ENCODE results near the gene POLR3H.
"Not testable (repeated sequence)": the region's sequence is repeated elsewhere in the genome, so short reads cannot be mapped to it uniquely, and the experiment has no call there.

The POLR3H gene

DNA sequence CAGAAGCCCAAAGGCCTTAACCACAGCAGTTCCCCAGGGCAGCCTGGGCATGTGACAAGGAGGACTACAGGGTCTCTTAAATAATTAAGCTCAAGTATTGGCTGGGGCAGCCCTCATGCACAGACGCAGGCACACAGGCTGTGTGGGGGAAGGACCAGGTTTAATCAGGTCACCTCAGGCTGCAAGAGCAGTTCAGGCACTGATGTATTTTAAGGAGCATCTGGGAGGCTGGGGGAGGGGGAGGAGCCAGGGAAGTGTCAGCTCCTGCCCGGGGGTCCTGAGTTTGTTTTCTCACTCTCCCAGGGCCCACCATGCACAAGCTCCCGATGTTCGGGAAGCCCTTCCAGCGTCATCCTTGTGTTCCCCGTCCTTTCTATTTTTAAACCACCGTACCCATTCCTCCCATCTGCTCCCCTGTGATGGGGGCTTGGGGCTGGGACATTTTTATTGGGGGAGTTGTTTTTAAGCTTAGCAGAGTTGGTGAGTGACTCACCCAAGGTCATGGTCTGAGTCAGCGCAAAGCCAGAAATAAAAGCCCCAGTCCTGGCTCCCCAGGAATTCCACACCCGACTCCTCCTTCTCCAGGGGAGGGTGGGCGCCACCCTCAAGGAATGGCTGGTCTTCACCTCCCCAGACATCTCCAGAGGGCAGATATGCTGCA is 18.9 kb upstream of the POLR3H start:
- no peak for DNase-seq

- no peak for DNase-seq
These were observed 18.2 kb upstream of the POLR3H start for GRCh38 chr22:41562461-41562860.

DNA sequence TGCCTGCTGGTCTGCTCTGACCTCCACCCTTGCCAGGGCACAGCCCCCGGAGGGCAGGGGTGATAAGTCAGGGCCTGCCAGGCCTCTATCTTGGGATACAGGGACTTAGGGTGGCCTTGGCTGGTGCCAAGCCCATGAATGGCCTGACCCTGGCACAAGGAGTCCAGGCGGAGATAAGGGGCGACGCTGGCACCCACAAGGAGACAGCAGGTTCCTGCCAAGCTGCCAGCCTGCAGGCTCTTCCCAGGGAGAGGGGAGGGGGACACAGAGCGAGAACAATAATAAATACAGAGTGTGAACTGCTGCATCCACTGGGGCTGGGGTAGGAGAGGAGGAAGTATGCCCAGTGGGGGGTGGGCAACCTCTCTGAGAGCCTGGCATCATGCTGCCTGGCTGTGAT is 17.5 kb upstream of the POLR3H start:
- no peak for DNase-seq

- no peak for DNase-seq
These were observed 17.1 kb upstream of the POLR3H start for GRCh38 chr22:41561335-41561734.

- no peak for DNase-seq
These were observed 15.8 kb upstream of the POLR3H start for GRCh38 chr22:41560095-41560471.

DNA sequence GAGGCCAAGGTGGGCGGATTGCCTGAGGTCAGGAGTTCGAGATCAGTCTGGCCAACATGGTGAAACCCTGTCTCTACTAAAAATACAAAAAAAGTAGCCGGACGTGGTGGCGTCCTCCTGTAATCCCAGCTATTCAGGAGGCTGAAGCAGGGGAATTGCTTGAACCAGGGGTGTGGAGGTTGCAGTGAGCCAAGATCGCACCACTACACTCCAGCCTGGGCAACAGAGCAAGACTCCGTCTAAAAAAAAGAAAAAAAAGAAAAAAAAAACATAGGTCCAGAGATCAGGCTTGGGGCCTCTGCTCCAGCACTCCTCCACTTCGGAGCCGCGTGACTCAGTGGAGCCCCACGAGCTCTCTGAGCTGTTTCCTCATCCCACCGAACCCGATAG is 14.0 kb upstream of the POLR3H start:
- not testable (repeated sequence) for DNase-seq

DNA sequence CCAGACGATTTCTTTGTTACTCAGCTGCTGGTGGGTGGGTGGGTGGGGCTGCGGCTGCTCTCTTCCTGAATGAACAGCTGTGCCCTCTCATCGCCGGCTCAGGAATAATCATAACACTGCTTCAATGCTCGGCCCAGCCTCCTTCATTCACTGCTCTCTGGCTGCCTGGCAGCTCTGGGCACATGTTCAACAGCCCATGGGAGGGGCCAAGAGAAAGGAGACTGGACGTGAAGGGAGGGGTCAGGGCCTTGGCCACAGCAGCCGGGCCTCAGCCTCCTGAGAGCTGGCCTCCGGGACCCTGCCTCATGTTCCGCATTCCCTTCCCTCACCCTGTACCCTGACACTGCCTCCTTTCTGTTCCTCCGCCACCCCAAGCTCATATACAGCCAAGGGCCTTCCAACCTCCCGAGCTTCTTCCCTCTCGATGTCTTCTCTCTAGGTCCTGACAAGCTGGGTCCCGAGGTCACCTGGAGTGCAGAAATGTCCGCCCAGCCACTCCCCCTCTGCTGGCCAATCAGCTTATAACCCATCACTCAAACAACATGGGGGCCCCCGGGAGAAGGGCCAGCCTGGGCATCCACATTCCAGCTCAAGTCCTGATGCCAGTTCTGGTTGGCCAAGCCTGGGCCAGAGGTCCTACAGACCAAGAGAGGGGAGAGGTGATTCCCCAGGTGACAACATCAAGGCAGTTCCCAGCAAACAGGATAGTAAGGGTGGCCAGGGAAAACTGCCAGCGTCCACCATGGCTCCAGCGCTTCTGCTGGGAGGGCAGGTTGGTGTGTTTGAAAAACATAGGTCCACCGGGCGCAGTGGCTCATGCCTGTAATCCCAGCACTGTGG is 13.4 kb upstream of the POLR3H start:
- no peak for DNase-seq

DNA sequence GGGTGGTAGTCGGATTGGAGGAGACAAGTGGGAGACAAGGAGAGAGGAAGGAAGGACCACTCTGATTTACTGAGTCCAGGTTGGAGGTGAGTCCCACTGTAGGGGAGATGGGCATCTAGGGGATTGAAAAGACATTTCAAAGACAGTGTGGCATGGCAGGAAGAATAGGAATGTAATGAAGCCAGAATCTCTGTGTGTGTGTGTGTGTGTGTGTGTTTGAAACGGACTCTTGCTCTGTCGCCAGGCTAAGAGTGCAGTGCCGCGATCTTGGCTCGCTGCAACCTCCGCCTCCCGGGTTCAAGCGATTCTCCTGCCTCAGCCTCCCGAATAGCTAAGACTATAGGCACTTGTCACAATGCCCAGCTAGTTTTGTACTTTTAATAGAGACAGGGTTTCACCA is 12.3 kb upstream of the POLR3H start:
- no peak for DNase-seq

DNA sequence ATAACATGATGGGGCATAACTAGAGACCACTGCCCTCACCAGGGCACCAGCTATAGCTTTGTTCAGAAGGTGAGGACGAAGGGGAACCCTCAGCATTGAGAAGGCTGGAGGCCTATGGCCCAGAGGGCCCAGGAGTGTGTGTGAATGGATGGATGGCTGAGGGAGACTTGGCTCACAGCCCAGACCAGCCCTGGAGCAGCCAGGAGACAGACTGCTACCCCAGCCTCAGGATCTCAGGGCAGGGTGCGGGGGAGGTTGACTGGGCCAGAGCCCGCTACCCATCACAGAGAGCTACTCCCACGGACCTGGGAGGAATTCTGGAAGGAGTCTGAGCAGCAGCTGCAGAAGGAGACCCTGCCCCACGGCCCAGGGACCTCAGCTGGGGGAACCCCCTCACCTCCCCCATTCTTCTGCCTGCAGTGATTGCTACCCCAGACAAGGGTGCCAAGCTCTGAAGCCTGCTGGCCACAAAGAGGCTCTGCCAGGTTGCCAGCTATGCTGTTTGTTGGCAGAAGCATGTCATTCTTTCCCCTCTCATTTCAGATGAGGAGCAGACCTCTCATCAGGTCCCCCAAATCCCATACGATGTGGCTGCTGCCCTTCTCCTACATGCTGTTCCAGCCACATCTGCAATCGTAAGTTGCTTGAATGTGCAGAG is 11.2 kb upstream of the POLR3H start:
- no peak for DNase-seq

- DNase-seq, result no peak
These were observed 7.8 kb upstream of the POLR3H start for GRCh38 chr22:41551877-41552582.

GRCh38 chr22:41550952-41551491 is 6.8 kb upstream of the POLR3H start:
- no peak for DNase-seq

- no peak for DNase-seq
These were observed 4.6 kb upstream of the POLR3H start for GRCh38 chr22:41548830-41549211.

GRCh38 chr22:41544671-41545476 is 604 bp upstream of the POLR3H start:
- no peak for DNase-seq

- DNase-seq, result no peak
These were observed 2.0 kb downstream of the POLR3H start for GRCh38 chr22:41542224-41542623.

GRCh38 chr22:41541484-41541883 is 2.8 kb downstream of the POLR3H start:
- DNase-seq, result no peak

- DNase-seq, result no peak
These were observed 3.9 kb downstream of the POLR3H start for GRCh38 chr22:41540365-41540764.

GRCh38 chr22:41540006-41540315 is 4.3 kb downstream of the POLR3H start:
- no peak for DNase-seq

- no peak for DNase-seq
These were observed 4.9 kb downstream of the POLR3H start for GRCh38 chr22:41539146-41540005.

GRCh38 chr22:41538583-41538982 is 5.7 kb downstream of the POLR3H start:
- no peak for DNase-seq

GRCh38 chr22:41537203-41537602 is 7.1 kb downstream of the POLR3H start:
- no peak for DNase-seq

DNA sequence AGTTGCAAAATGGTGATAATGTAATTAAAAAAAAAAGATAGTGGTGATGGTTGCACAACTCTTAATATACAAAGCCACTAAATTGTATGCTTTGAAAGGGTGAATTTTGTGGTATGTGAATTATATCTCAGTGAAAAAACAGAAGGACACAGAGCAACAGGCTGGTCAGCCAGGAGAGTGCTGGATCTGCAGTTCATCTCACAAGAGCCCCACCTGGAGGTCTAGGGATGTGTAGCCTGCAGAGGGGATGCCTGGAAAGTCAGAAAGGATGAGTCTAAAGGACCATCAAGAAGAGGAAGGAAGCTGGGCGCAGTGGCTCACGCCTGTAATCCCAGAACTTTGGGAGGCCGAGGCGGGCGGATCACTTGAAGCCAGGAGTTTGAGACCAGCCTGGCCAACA is 9.0 kb downstream of the POLR3H start:
- DNase-seq, result no peak
